ENCODE results near the gene WDR82.

- TF ChIP-seq POLR2A (IDR thresholded peaks at IDR 0.05) = no peak
- TF ChIP-seq POLR2AphosphoS5 (IDR thresholded peaks at IDR 0.05) = no peak
These were observed 8.3 kb upstream of the WDR82 start for GRCh38 chr3:52286777-52287110.

Data from upper lobe of left lung (tissue), 4 donors.